Heart left ventricle (tissue), 13 donors: ENCODE results near the gene HENMT1.

ENCODE experiments used
- POLR2A ChIP-seq, 2 donors: fragments of 450-650 bp; IDR thresholded peaks; one replicate each; pipeline ENCODE4 v1.6.1; 2017; ENCODE audit warnings: antibody characterized with exemption in 2 of 2, mild to moderate bottlenecking in 2 of 2, moderate library complexity in 2 of 2
- TF ChIP-seq, protein P1 (sequence below), 12 donors: fragments of 200-600 bp; sonication (generic) in 4 of 12; IDR thresholded peaks; one replicate each; pipeline versions ENCODE4 v1.5.0 to v1.8.0; 2018 to 2022; ENCODE audit warnings: antibody characterized with exemption in 12 of 12, mild to moderate bottlenecking in 5 of 12
- donor health status: ischemic (EF 13 %, LVEDD 7.1; RV severe dilation, severe dysfunction).
- donor health status: DM: no; HTN: yes; CAD: no.
- donor health status: DM: no; HTN: no; CAD: no.
- donor health status: ischemic (EF 25% LVEDD 6.9; RV normal size, moderate dysfunction).
- donor health status: ischemic (EF 25% LVEDD 5.7; RV mildly dilated, moderate dysfunction).
- donor health status: ischemic (EF 35%, LVEDD 5.7; RV mildly dilated, moderate dysfunction).
- donor health status: nonischemic (EF 11% LVEDD 7.7; RV severe dilation, severe dysfunction).
- donor health status: DM: yes; HTN: yes; CAD: no.
- donor health status: PGD.
- donor health status: ischemic (EF 29% LVEDD 5.4; RV normal size, mild dysfunction).
- donor health status: nonischemic (EF 23%, LVEDD 6.1; RV moderate dilation, normal function).

DNA sequence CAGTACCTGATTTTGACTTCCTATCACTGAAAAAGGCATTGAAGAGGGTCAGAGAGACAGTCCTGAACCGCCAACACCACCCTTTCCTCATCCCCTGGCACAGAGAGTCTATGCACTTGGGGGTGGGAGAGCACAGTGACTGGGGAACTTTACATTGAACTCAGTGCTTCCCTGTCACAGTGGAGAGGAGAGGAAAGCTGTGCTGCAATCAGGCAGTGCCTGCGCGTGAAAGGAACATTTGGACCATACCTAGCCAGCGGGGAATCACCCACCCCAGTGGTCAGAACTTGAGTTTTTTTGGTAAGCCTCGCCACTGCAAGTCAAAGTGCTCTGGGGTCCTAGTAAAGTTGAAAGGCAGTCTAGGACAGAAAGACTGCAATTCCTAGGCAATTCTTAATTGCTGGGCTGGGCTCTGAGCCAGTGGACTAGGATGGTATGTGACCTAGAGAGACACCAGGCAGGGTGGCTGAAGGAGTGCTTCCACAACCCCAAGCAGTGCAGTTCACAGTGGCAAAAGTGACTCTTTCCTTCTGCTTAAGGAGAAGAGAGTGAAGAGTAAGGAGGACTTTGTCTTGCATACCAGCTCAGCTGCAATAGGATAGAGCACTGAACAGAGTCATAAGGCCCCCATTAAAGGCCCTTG, 9.4 kb upstream of the HENMT1 start:
- TF ChIP-seq, protein P1, sequence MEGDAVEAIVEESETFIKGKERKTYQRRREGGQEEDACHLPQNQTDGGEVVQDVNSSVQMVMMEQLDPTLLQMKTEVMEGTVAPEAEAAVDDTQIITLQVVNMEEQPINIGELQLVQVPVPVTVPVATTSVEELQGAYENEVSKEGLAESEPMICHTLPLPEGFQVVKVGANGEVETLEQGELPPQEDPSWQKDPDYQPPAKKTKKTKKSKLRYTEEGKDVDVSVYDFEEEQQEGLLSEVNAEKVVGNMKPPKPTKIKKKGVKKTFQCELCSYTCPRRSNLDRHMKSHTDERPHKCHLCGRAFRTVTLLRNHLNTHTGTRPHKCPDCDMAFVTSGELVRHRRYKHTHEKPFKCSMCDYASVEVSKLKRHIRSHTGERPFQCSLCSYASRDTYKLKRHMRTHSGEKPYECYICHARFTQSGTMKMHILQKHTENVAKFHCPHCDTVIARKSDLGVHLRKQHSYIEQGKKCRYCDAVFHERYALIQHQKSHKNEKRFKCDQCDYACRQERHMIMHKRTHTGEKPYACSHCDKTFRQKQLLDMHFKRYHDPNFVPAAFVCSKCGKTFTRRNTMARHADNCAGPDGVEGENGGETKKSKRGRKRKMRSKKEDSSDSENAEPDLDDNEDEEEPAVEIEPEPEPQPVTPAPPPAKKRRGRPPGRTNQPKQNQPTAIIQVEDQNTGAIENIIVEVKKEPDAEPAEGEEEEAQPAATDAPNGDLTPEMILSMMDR (IDR thresholded peaks at IDR 0.05): no peak
- TF ChIP-seq POLR2A (IDR thresholded peaks at IDR 0.05): no peak
